GM18868 (cell line): ENCODE data around the gene ULBP3.
"Not testable (repeated sequence)": the region's sequence is repeated elsewhere in the genome, so short reads cannot be mapped to it uniquely, and the experiment has no call there.

ENCODE experiments used
- ATAC-seq: cut with Tn5 transposase; IDR thresholded peaks from one replicate; pipeline ENCODE4 v1.9.1; 2021; ENCODE audit warnings: mild to moderate bottlenecking, moderate library complexity; ENCODE audit not compliant: unreplicated experiment

Gene ULBP3

GRCh38 chr6:150043501-150044412, 25.2 kb downstream of the ULBP3 start:
- ATAC-seq, result no peak

- no peak for ATAC-seq
Observed at GRCh38 chr6:150043096-150043495, 25.8 kb downstream of the ULBP3 start.

- ATAC-seq, result no peak
Observed at GRCh38 chr6:150038202-150039062, 30.5 kb downstream of the ULBP3 start.

GRCh38 chr6:150037526-150038201, 31.3 kb downstream of the ULBP3 start:
- no peak for ATAC-seq

GRCh38 chr6:150036081-150036480, 32.8 kb downstream of the ULBP3 start:
- no peak for ATAC-seq

- no peak for ATAC-seq
Observed at GRCh38 chr6:150033207-150033771, 35.6 kb downstream of the ULBP3 start.

- ATAC-seq, result no peak
Observed at GRCh38 chr6:150032598-150032997, 36.3 kb downstream of the ULBP3 start.

- ATAC-seq, result no peak
Observed at GRCh38 chr6:150030611-150031010, 38.3 kb downstream of the ULBP3 start.

GRCh38 chr6:150029749-150030148, 39.2 kb downstream of the ULBP3 start:
- peak; percentile 82 for ATAC-seq

GRCh38 chr6:150029276-150029675, 39.6 kb downstream of the ULBP3 start:
- no peak for ATAC-seq

GRCh38 chr6:150028799-150029198, 40.1 kb downstream of the ULBP3 start:
- ATAC-seq, result no peak

- ATAC-seq, result no peak
Observed at GRCh38 chr6:150027806-150028565, 40.9 kb downstream of the ULBP3 start.

GRCh38 chr6:150026976-150027805, 41.7 kb downstream of the ULBP3 start:
- no peak for ATAC-seq

- peak; percentile 50 for ATAC-seq
Observed at GRCh38 chr6:150025201-150025917, 43.6 kb downstream of the ULBP3 start, which contains the start of gene RAET1L. Gene RAET1L, minus strand, starts transcription at chr6:150025532. Its CDS starts 61 bp downstream, at chr6:150025471.

GRCh38 chr6:150024646-150025155, 44.2 kb downstream of the ULBP3 start:
- ATAC-seq, result no peak

- ATAC-seq, result not testable (repeated sequence)
Observed at GRCh38 chr6:150024021-150024420, 44.9 kb downstream of the ULBP3 start.

- not testable (repeated sequence) for ATAC-seq
Observed at GRCh38 chr6:150021870-150022269, 47.1 kb downstream of the ULBP3 start.
